Measurements from ENCODE around the gene POU3F1.

GRCh38 chr1:38074302-38074677 is 27.7 kb upstream of the POU3F1 start:
- TF ChIP-seq CTCF (conservative IDR thresholded peaks at IDR 0.05) (no peak), ZFX (IDR thresholded peaks at IDR 0.05) (no peak)

All from C4-2B (cell line).